Left lung (tissue), 10 donors: ENCODE measurements around the gene PDIA5. TPM values are rescaled to one million over a fixed set of nuclear protein-coding genes. Genes with fewer than 3 reads are reported as not detected.

Experiments
- ATAC-seq: fragments of 200-7000 bp; cut with Tn5 transposase; one replicate; pipeline ENCODE4 v1.9.1; 2020; ENCODE audit warnings: moderate library complexity
- DNase-seq, 4 donors: peaks; one replicate each; pipeline ENCODE4 v3.0.0-alpha.2; 2013 to 2020
- H3K27ac ChIP-seq, 2 donors: fragments of 200-600 bp; sonication (generic) in 1 of 2; one replicate each; pipeline versions ENCODE4 v1.5.0 to v1.8.0; 2020 to 2021
- H3K27me3 ChIP-seq, 2 donors: fragments of 200-600 bp; sonication (generic) in 1 of 2; one replicate each; pipeline versions ENCODE4 v1.5.0 to v1.8.0; 2020 to 2021
- H3K36me3 ChIP-seq, 2 donors: fragments of 200-600 bp; sonication (generic) in 1 of 2; one replicate each; pipeline versions ENCODE4 v1.5.0 to v1.8.0; 2020 to 2021
- H3K4me1 ChIP-seq, 2 donors: fragments of 200-600 bp; one replicate each; pipeline ENCODE4 v1.8.0; 2021
- H3K4me3 ChIP-seq, 2 donors: fragments of 200-600 bp; sonication (generic) in 1 of 2; one replicate each; pipeline versions ENCODE4 v1.5.0 to v1.8.0; 2020 to 2021; ENCODE audit warnings: mild to moderate bottlenecking in 1 of 2
- H3K9me3 ChIP-seq, 2 donors: fragments of 200-600 bp; sonication (generic) in 1 of 2; one replicate each; pipeline versions ENCODE4 v1.5.0 to v1.8.0; 2020 to 2021
- CTCF ChIP-seq, 2 donors: fragments of 200-600 bp; sonication (generic) in 1 of 2; IDR thresholded peaks; one replicate each; pipeline versions ENCODE4 v1.5.0 to v1.8.0; 2021; ENCODE audit warnings: antibody characterized with exemption in 2 of 2
- intact Hi-C, 2 donors: fragments of 100-400 bp; cut with DNase I; formaldehyde crosslinking; loops; one replicate each; pipeline versions ENCODE4 v1.11.2 to v1.14.2; 2022
- polyA plus RNA-seq, 6 donors: library from polyadenylated mRNA; unstranded; fragments of 120-200 nt; gene quantifications; one replicate each; pipeline ENCODE4 v1.2.1, GENCODE V29; 2013; ENCODE audit not compliant: insufficient read length in 6 of 6
- total RNA-seq, 2 donors: library from RNA; stranded (reverse); fragmentation: NEBNext Ultra II Directional; extraction: Animal tissue kit (Norgen Biotek cat#: 25700); gene quantifications; one replicate each; pipeline ENCODE4 v1.2.1, GENCODE V29; 2021
- donor health status: DM: no; HTN: yes; CAD: no.
- donor health status: DM: no; HTN: no; CAD: no.

Gene PDIA5
- total and polyA plus RNA-seq, 8 donors, result 26.3 to 44.8 (median 29.3) TPM

GRCh38 chr3:123134671-123135070, 67.8 kb downstream of the PDIA5 start:
- no peak for TF ChIP-seq CTCF (IDR thresholded peaks at IDR 0.05)
- DNase-seq, result no peak
- ATAC-seq, result no peak
- H3K36me3 ChIP-seq, result peaks cover 0 to 68% of the 10 kb centered on the region in 2 donors
- H3K4me1 ChIP-seq, result no peaks in the 10 kb centered on the region
- H3K27ac ChIP-seq, result no peak overlapping the region
- intact Hi-C loops, result no loop called here
- H3K4me3 ChIP-seq, result no peak overlapping the region
- no peaks in the 10 kb centered on the region for H3K9me3 ChIP-seq
- no peaks in the 10 kb centered on the region for H3K27me3 ChIP-seq

- H3K36me3 ChIP-seq, result peaks cover 0 to 59% of the 10 kb centered on the region in 2 donors
- intact Hi-C loops, result no loop called here
- no peak for TF ChIP-seq CTCF (IDR thresholded peaks at IDR 0.05)
These were observed 70.2 kb downstream of the PDIA5 start for GRCh38 chr3:123137001-123137400.

DNA sequence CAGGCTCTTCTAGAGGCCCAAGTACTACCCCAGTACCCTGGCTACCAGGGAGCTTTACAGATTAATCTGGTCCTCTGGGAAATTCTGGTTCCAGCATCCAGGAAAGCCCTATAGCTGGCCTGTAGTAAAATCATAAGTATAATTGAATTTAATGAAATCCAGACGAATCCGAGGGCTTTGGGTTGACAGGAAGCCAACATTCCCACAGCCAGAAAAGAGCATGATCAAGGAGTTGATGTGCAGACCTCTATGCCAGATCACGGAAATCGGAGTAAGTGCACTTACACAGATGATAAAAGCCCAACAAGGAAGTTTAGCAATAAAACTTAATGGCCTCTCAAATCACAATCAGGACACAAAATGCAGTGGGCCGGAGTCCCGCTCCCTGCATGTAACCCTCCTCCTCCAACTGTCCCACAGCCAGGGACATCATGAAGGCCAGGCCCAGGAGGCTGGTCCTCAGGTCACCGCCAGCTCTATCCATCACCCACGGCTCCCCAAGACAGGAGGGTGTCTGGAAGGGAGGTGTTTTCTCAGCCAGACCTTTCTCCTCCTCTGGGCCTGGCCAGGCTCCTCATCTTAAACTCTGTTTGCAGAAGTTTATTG, 72.1 kb downstream of the PDIA5 start:
- Histone ChIP-seq H3K27me3 (no peaks in the 10 kb centered on the region), H3K36me3 (peaks cover 0 to 55% of the 10 kb centered on the region in 2 donors), H3K4me1 (no peaks in the 10 kb centered on the region), H3K9me3 (no peaks in the 10 kb centered on the region), H3K27ac (no peak overlapping the region), H3K4me3 (no peak overlapping the region)
- no peak for DNase-seq
- ATAC-seq, result no peak
- intact Hi-C loops, result no loop called here
- TF ChIP-seq CTCF (IDR thresholded peaks at IDR 0.05), result no peak

More at GRCh38 chr3:123137001-123137400, 70.2 kb downstream of the PDIA5 start:
- no peaks in the 10 kb centered on the region for H3K9me3 ChIP-seq
- DNase-seq (no peak), ATAC-seq (no peak)
- no peaks in the 10 kb centered on the region for H3K4me1 ChIP-seq
- no peak overlapping the region for H3K27ac ChIP-seq
- H3K27me3 ChIP-seq, result no peaks in the 10 kb centered on the region
- no peak overlapping the region for H3K4me3 ChIP-seq

GRCh38 chr3:123139522-123139921, 72.7 kb downstream of the PDIA5 start:
- H3K4me3 ChIP-seq, result no peak overlapping the region
- ATAC-seq (no peak), DNase-seq (no peak)
- H3K36me3 ChIP-seq, result peaks cover 0 to 55% of the 10 kb centered on the region in 2 donors
- H3K27me3 ChIP-seq, result no peaks in the 10 kb centered on the region
- no peaks in the 10 kb centered on the region for H3K9me3 ChIP-seq
- no peak for TF ChIP-seq CTCF (IDR thresholded peaks at IDR 0.05)
- H3K27ac ChIP-seq, result no peak overlapping the region
- H3K4me1 ChIP-seq, result no peaks in the 10 kb centered on the region
- intact Hi-C loops, result no loop called here

- no peaks in the 10 kb centered on the region for H3K4me1 ChIP-seq
- H3K27me3 ChIP-seq, result no peaks in the 10 kb centered on the region
- no peak overlapping the region for H3K27ac ChIP-seq
- TF ChIP-seq CTCF (IDR thresholded peaks at IDR 0.05), result no peak
- H3K4me3 ChIP-seq, result no peak overlapping the region
- intact Hi-C loops, result no loop called here
- no peaks in the 10 kb centered on the region for H3K9me3 ChIP-seq
- DNase-seq, result no peak
- no peak for ATAC-seq
- peaks cover 0 to 58% of the 10 kb centered on the region in 2 donors for H3K36me3 ChIP-seq
These were observed 73.7 kb downstream of the PDIA5 start for GRCh38 chr3:123140550-123140949.
